Natural killer cell (primary cell): ENCODE results near the gene TNS4. TPM values are rescaled to one million over a fixed set of nuclear protein-coding genes. Genes with fewer than 3 reads are reported as not detected.

Source experiments
- ATAC-seq, 3 donors: fragments of 150-1000 bp in 2 of 3; fragments of 200-7000 bp in 1 of 3; cut with Tn5 transposase; 1 replicate in 1 of 3; 2 replicates in 2 of 3; pipeline ENCODE4 v1.10.0; 2021; ENCODE audit warnings: mild to moderate bottlenecking in 2 of 3, moderate library complexity in 2 of 3
- DNase-seq, 2 donors: peaks; one replicate each; pipeline versions ENCODE4 v3.0.0 to v3.0.0-alpha.2; 2013 to 2021; ENCODE audit warnings: mixed read lengths in 1 of 2
- H3K27ac ChIP-seq: one replicate; pipeline ENCODE4 v1.5.1; 2013; ENCODE audit warnings: mild to moderate bottlenecking, low read length
- H3K27me3 ChIP-seq: one replicate; pipeline ENCODE4 v1.6.1; 2013; ENCODE audit warnings: low read length; ENCODE audit not compliant: control insufficient read depth, insufficient read depth
- H3K36me3 ChIP-seq: one replicate; pipeline ENCODE4 v1.6.1; 2013; ENCODE audit warnings: low read length; ENCODE audit not compliant: control insufficient read depth, insufficient read depth
- H3K4me1 ChIP-seq: one replicate; pipeline ENCODE4 v1.6.1; 2013; ENCODE audit warnings: low read length; ENCODE audit not compliant: control insufficient read depth, insufficient read depth
- H3K4me3 ChIP-seq: one replicate; pipeline ENCODE4 v1.5.1; 2013; ENCODE audit warnings: low read length
- H3K9me3 ChIP-seq: one replicate; pipeline ENCODE4 v1.6.1; 2013; ENCODE audit warnings: low read length; ENCODE audit not compliant: control insufficient read depth, insufficient read depth
- H3K27ac Mint-ChIP-seq, 2 donors: one replicate each; pipeline ENCODE4 v1.8.0; 2022; ENCODE audit warnings: mild to moderate bottlenecking in 2 of 2, mixed read lengths in 2 of 2, moderate library complexity in 1 of 2
- H3K27me3 Mint-ChIP-seq, 2 donors: one replicate each; pipeline ENCODE4 v1.8.0; 2022; ENCODE audit warnings: low read depth in 2 of 2, mixed read lengths in 2 of 2
- H3K36me3 Mint-ChIP-seq: one replicate; pipeline ENCODE4 v1.8.0; 2022; ENCODE audit warnings: mixed read lengths
- H3K4me1 Mint-ChIP-seq, 2 donors: one replicate each; pipeline ENCODE4 v1.8.0; 2022; ENCODE audit warnings: mixed read lengths in 2 of 2
- H3K4me3 Mint-ChIP-seq: one replicate; pipeline ENCODE4 v1.8.0; 2022; ENCODE audit warnings: mild to moderate bottlenecking, moderate library complexity, mixed read lengths
- H3K9me3 Mint-ChIP-seq, 2 donors: one replicate each; pipeline ENCODE4 v1.8.0; 2022; ENCODE audit warnings: mixed read lengths in 2 of 2
- WGBS: methylation state at CpG from one replicate; pipeline ENCODE4 v1.1.7; 2013; ENCODE audit warnings: missing lambda C conversion rate; ENCODE audit not compliant: insufficient coverage; 5-methylcytosine and 5-hydroxymethylcytosine counted together
- intact Hi-C: fragments of 100-400 bp; cut with micrococcal nuclease; formaldehyde crosslinking; loops from one replicate; pipeline ENCODE4 v1.14.2; 2022
- total RNA-seq, 4 donors: library from RNA; stranded (reverse); fragments of 120-200 nt in 1 of 4; gene quantifications; one replicate each; pipeline versions ENCODE4 v1.2.3 to v1.2.4, GENCODE V29; 2013 to 2022
- TF ChIP-seq, protein P1 (sequence below): fragments of 200-600 bp; IDR thresholded peaks from one replicate; pipeline ENCODE4 v1.8.0; 2022; ENCODE audit warnings: antibody characterized with exemption

Gene TNS4
- total RNA-seq, 3 donors from 2014 or later (not counting 1 experiment from before 2014, with no cell fraction given): 0.65 to 1.8 (median 0.94) TPM

DNA sequence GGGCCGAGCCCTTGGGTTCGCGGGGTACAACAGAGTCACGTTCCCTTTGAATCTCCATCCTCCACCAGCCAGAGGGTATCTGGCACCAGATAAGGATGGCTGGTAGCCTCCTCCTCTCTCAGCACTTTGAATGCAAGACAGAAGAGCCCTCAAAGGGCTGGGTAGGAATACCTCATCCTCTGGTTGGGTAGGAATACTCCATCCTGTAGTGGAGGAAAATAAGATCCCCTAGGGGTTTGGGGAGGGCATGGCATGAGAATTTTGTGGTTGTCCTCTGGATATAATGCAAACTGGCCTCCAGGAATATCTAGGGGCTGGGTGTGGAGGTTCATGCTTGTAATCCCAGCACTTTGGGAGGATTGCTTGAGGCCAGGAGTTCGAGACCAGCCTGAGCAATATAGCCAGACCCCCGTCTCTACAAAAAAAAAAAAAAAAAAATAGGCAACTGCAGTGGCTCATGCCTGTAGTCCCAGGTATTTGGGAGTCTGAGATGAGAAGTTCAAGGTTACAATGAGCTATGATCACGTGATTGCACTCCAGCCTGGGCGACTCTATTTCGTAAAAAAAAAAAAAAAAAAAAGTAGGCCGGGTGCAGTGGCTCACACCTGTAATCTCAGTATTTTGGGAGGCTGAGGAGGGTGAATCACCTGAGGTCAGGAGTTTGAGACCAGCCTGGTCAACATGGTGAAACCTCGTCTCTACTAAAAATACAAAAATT, 55.5 kb downstream of the TNS4 start:
- no peak overlapping the region for H3K27ac ChIP-seq
- H3K4me3 ChIP-seq: no peak overlapping the region
- no peaks in the 10 kb centered on the region for H3K36me3 Mint-ChIP-seq
- DNase-seq (no peak), ATAC-seq (no peak)
- H3K27me3 Mint-ChIP-seq: peaks cover 0 to 28% of the 10 kb centered on the region in 2 donors
- no peaks in the 10 kb centered on the region for H3K27me3 ChIP-seq
- no peak overlapping the region for H3K4me3 Mint-ChIP-seq
- TF ChIP-seq, protein P1, sequence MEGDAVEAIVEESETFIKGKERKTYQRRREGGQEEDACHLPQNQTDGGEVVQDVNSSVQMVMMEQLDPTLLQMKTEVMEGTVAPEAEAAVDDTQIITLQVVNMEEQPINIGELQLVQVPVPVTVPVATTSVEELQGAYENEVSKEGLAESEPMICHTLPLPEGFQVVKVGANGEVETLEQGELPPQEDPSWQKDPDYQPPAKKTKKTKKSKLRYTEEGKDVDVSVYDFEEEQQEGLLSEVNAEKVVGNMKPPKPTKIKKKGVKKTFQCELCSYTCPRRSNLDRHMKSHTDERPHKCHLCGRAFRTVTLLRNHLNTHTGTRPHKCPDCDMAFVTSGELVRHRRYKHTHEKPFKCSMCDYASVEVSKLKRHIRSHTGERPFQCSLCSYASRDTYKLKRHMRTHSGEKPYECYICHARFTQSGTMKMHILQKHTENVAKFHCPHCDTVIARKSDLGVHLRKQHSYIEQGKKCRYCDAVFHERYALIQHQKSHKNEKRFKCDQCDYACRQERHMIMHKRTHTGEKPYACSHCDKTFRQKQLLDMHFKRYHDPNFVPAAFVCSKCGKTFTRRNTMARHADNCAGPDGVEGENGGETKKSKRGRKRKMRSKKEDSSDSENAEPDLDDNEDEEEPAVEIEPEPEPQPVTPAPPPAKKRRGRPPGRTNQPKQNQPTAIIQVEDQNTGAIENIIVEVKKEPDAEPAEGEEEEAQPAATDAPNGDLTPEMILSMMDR: no peak
- H3K4me1 Mint-ChIP-seq: peaks cover 28 to 37% of the 10 kb centered on the region in 2 donors
- no peaks in the 10 kb centered on the region for H3K9me3 ChIP-seq
- peak overlapping the region in 1 of 2 donors; percentile 78 for H3K27ac Mint-ChIP-seq
- H3K9me3 Mint-ChIP-seq: no peaks in the 10 kb centered on the region
- H3K4me1 ChIP-seq: peaks cover 54% of the 10 kb centered on the region
- 98% methylated on average over 8 of the region's 11 CpGs for WGBS
- intact Hi-C loops: no loop called here
- H3K36me3 ChIP-seq: no peaks in the 10 kb centered on the region

DNA sequence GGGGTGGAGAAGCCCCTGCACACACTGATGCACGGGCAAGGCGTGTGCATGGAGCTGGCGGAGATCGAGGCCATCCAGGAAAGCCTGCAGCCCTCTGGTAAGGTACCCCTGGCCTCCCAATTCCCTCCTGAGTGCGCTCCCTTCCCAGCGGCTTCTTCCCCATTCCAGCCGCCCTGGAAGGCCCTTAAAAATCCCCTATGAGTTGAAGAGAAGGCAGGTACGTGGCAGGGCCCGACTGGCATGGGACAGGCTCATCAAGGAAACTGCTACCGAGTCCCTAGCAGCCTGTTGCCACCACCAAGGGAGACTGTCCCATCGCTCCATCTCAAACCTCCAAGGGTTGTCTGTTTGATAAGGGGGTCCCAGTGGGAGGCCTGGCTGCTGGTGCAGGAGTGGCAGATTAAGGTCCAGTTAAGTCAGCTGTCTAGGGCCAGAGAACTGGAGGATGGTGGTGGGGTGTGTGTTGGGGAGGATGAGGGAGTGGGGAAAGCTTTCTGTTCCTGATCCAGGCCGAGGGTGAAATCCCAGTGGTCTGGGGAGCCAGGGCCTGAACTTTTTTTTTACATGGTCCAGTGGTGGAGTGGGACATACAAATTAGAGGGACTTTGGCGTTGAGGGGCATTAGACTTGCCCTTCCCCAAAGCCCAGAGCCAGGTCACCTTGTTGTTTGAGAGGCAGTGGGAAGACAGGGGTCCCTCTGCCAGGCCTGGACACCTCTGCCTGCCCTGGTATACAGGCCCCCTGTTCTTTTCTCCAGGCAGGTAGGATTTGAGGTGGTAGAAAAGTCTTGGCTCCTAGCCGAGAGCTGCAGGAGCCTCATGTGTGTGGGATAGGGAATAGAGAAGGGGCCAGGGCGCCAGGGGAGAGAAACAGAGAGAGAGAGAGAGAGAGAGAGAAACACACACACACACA, 57.2 kb downstream of the TNS4 start:
- 35% methylated on average over 14 of the region's 15 CpGs for WGBS
- peak overlapping the region; percentile 5 for H3K27ac ChIP-seq
- peak overlapping the region; percentile 55 for H3K4me3 ChIP-seq
- Mint-ChIP-seq H3K27me3 (peaks cover 0 to 25% of the 10 kb centered on the region in 2 donors), H3K9me3 (no peaks in the 10 kb centered on the region), H3K36me3 (no peaks in the 10 kb centered on the region), H3K27ac (peak overlapping the region; percentile 57 to 78), H3K4me1 (peaks cover 28 to 37% of the 10 kb centered on the region in 2 donors), H3K4me3 (peak overlapping the region; percentile 78)
- H3K9me3 ChIP-seq: no peaks in the 10 kb centered on the region
- H3K4me1 ChIP-seq: peaks cover 54% of the 10 kb centered on the region
- DNase-seq: peak in 1 of 2 donors; percentile 23
- ATAC-seq: no peak
- no peaks in the 10 kb centered on the region for H3K27me3 ChIP-seq
- intact Hi-C loops: no loop called here
- TF ChIP-seq, protein P1: no peak
- H3K36me3 ChIP-seq: no peaks in the 10 kb centered on the region

DNA sequence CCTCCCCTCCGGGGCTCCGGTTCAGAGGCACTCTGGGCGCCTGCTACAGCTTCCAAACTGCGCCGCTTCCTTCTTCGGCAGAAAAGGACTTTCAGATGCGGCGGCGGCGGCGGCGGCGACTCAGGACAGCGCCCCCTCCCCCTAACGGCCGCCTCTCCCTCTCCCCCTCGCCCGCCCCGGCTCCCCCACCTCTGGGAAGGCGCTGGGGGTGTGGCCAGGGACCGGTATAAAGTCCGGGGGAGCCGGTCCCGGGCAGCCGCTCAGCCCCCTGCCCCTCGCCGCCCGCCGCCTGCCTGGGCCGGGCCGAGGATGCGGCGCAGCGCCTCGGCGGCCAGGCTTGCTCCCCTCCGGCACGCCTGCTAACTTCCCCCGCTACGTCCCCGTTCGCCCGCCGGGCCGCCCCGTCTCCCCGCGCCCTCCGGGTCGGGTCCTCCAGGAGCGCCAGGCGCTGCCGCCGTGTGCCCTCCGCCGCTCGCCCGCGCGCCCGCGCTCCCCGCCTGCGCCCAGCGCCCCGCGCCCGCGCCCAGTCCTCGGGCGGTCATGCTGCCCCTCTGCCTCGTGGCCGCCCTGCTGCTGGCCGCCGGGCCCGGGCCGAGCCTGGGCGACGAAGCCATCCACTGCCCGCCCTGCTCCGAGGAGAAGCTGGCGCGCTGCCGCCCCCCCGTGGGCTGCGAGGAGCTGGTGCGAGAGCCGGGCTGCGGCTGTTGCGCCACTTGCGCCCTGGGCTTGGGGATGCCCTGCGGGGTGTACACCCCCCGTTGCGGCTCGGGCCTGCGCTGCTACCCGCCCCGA, 58.0 kb downstream of the TNS4 start, which contains the start of gene IGFBP4:
Gene IGFBP4 (plus strand): TSS at position 255 of the 792 bp plus-strand sequence. CDS start 286 bp downstream, at position 541.
- H3K4me1 ChIP-seq: peaks cover 50% of the 10 kb centered on the region
- H3K9me3 ChIP-seq: no peaks in the 10 kb centered on the region
- Mint-ChIP-seq H3K4me3 (peak within 1 kb of the TSS; percentile 78), H3K4me1 (peaks cover 24 to 32% of the 10 kb centered on the region in 2 donors), H3K9me3 (no peaks in the 10 kb centered on the region), H3K36me3 (no peaks in the 10 kb centered on the region), H3K27ac (peak within 1 kb of the TSS; percentile 57 to 78), H3K27me3 (peaks cover 0 to 22% of the 10 kb centered on the region in 2 donors)
- no peaks in the 10 kb centered on the region for H3K27me3 ChIP-seq
- DNase-seq (peak; percentile 61 to 82), ATAC-seq (peak; percentile 76 to 87 (median 82))
- TF ChIP-seq, protein P1: peak; percentile 44
- H3K36me3 ChIP-seq: no peaks in the 10 kb centered on the region
- WGBS: under 1% methylated on average over 98 of the region's 98 CpGs
- intact Hi-C loops: no loop called here
- peak within 1 kb of the TSS; percentile 5 for H3K27ac ChIP-seq
- peak within 1 kb of the TSS; percentile 55 for H3K4me3 ChIP-seq
